HT1080 (cell line): ENCODE results near the gene TRPM3. TPM values are rescaled to one million over a fixed set of nuclear protein-coding genes. Genes with fewer than 3 reads are reported as not detected.

Experiments
- DNase-seq: peaks from one replicate; pipeline ENCODE4 v3.0.0-alpha.2; 2015; ENCODE audit warnings: low read depth
- total RNA-seq: library from RNA; depleted of rRNA; stranded (reverse); fragments of >200 nt; shearing (Covaris generic); gene quantifications from 2 replicates; pipeline ENCODE4 v1.2.3, GENCODE V29; 2014

Gene TRPM3
- total RNA-seq, 1 experiment from 2014 or later = not detected

GRCh38 chr9:70532716-70533115, 588.7 kb downstream of the TRPM3 start:
- no peak for DNase-seq

- no peak for DNase-seq
These were observed 590.1 kb downstream of the TRPM3 start for GRCh38 chr9:70531311-70531710.

- no peak for DNase-seq
These were observed 590.7 kb downstream of the TRPM3 start for GRCh38 chr9:70530716-70531115.

GRCh38 chr9:70529833-70530232, 591.6 kb downstream of the TRPM3 start:
- no peak for DNase-seq

- no peak for DNase-seq
These were observed 592.0 kb downstream of the TRPM3 start for GRCh38 chr9:70529377-70529776.

GRCh38 chr9:70526902-70527301, 594.5 kb downstream of the TRPM3 start:
- no peak for DNase-seq

GRCh38 chr9:70525519-70525918, 595.9 kb downstream of the TRPM3 start:
- peak; percentile 50 for DNase-seq

GRCh38 chr9:70519912-70520724, 601.3 kb downstream of the TRPM3 start:
- DNase-seq = no peak

- DNase-seq = no peak
These were observed 603.4 kb downstream of the TRPM3 start for GRCh38 chr9:70517926-70518610.

- DNase-seq = no peak
These were observed 607.1 kb downstream of the TRPM3 start for GRCh38 chr9:70514273-70514672.

- no peak for DNase-seq
These were observed 609.6 kb downstream of the TRPM3 start for GRCh38 chr9:70511858-70512257.

GRCh38 chr9:70510157-70510770, 611.2 kb downstream of the TRPM3 start:
- no peak for DNase-seq

- DNase-seq = no peak
These were observed 615.3 kb downstream of the TRPM3 start for GRCh38 chr9:70506159-70506558.

- DNase-seq = no peak
These were observed 616.6 kb downstream of the TRPM3 start for GRCh38 chr9:70504834-70505233.

- DNase-seq = no peak
These were observed 618.7 kb downstream of the TRPM3 start for GRCh38 chr9:70502690-70503089.

- DNase-seq = no peak
These were observed 620.6 kb downstream of the TRPM3 start for GRCh38 chr9:70500793-70501192.

- DNase-seq = no peak
These were observed 621.8 kb downstream of the TRPM3 start for GRCh38 chr9:70499621-70500020.

- DNase-seq = no peak
These were observed 622.6 kb downstream of the TRPM3 start for GRCh38 chr9:70498866-70499265.

GRCh38 chr9:70496244-70496643, 625.2 kb downstream of the TRPM3 start:
- DNase-seq = no peak

- DNase-seq = no peak
These were observed 625.9 kb downstream of the TRPM3 start for GRCh38 chr9:70495514-70495913.

- no peak for DNase-seq
These were observed 627.2 kb downstream of the TRPM3 start for GRCh38 chr9:70494221-70494620.

- DNase-seq = no peak
These were observed 628.4 kb downstream of the TRPM3 start for GRCh38 chr9:70493029-70493428.
